Epithelial cell of esophagus (primary cell): Measurements from ENCODE around the gene TMEM145.
"Not testable (repeated sequence)": the region's sequence is repeated elsewhere in the genome, so short reads cannot be mapped to it uniquely, and the experiment has no call there.

ENCODE experiments used
- DNase-seq: peaks from one replicate; pipeline ENCODE4 v3.0.0; 2010; ENCODE audit warnings: low read depth
- H3K4me3 ChIP-seq: 2 replicates; pipeline ENCODE4 v1.5.1; 2011; ENCODE audit warnings: mild to moderate bottlenecking, low read length, control low read depth
- CTCF ChIP-seq: IDR thresholded peaks from 2 replicates; pipeline ENCODE4 v1.5.1; 2011; ENCODE audit warnings: low read depth, mild to moderate bottlenecking, low read length, control low read depth, inconsistent platforms; ENCODE audit not compliant: insufficient read depth; ENCODE audit errors: missing control alignments

Gene TMEM145

GRCh38 chr19:42325308-42325895 lies 12.3 kb downstream of the TMEM145 start, which contains the start of gene MEGF8:
MEGF8 (plus strand) TSS chr19:42325635; CDS start chr19:42326244, 609 bp downstream.
- peak within 1 kb of the TSS; percentile 89 for H3K4me3 ChIP-seq
- TF ChIP-seq CTCF = peak; percentile 91
- peak; percentile 99 for DNase-seq

GRCh38 chr19:42325896-42326771 lies 13.0 kb downstream of the TMEM145 start:
- peak overlapping the region; percentile 89 for H3K4me3 ChIP-seq
- DNase-seq = no peak
- TF ChIP-seq CTCF = no peak

- H3K4me3 ChIP-seq = no peak overlapping the region
- no peak for DNase-seq
- TF ChIP-seq CTCF = no peak
Observed at GRCh38 chr19:42326969-42327368, 13.9 kb downstream of the TMEM145 start.

- TF ChIP-seq CTCF = no peak
- H3K4me3 ChIP-seq = no peak overlapping the region
- DNase-seq = no peak
Observed at GRCh38 chr19:42327381-42327780, 14.3 kb downstream of the TMEM145 start.

- no peak overlapping the region for H3K4me3 ChIP-seq
- no peak for TF ChIP-seq CTCF
- no peak for DNase-seq
Observed at GRCh38 chr19:42328106-42328505, 15.0 kb downstream of the TMEM145 start.

- no peak overlapping the region for H3K4me3 ChIP-seq
- no peak for TF ChIP-seq CTCF
- no peak for DNase-seq
Observed at GRCh38 chr19:42328854-42329253, 15.7 kb downstream of the TMEM145 start.

GRCh38 chr19:42330241-42330711 lies 17.2 kb downstream of the TMEM145 start:
- no peak for TF ChIP-seq CTCF
- no peak overlapping the region for H3K4me3 ChIP-seq
- no peak for DNase-seq

GRCh38 chr19:42331333-42331732 lies 18.2 kb downstream of the TMEM145 start:
- not testable (repeated sequence) for DNase-seq, H3K4me3 ChIP-seq
